NB4 (cell line): Measurements from ENCODE around the gene NOL4.

ENCODE experiments used
- DNase-seq: peaks from one replicate; pipeline ENCODE4 v3.0.0; 2010; ENCODE audit warnings: low read depth
- H3K4me3 ChIP-seq: one replicate; pipeline ENCODE4 v1.5.1; 2011; ENCODE audit warnings: mild to moderate bottlenecking, low read depth, low read length, moderate library complexity
- CTCF ChIP-seq: IDR thresholded peaks from one replicate; pipeline ENCODE4 v1.5.1; 2012; ENCODE audit warnings: low read depth, low read length
- MAX ChIP-seq: IDR thresholded peaks from 2 replicates; pipeline ENCODE4 v1.6.1; 2011; ENCODE audit warnings: low read depth, low read length
- MYC ChIP-seq: IDR thresholded peaks from 2 replicates; pipeline ENCODE4 v1.6.1; 2011; ENCODE audit warnings: low read depth, low read length
- POLR2A ChIP-seq: IDR thresholded peaks from 2 replicates; pipeline ENCODE4 v1.6.1; 2011; ENCODE audit warnings: mild to moderate bottlenecking; ENCODE audit not compliant: insufficient read length; ENCODE audit errors: extremely low read depth

NOL4 gene

GRCh38 chr18:34222307-34223163 is 2.2 kb downstream of the NOL4 start:
- TF ChIP-seq POLR2A (no peak), MYC (no peak)
- DNase-seq, result no peak
- H3K4me3 ChIP-seq, result no peak overlapping the region

GRCh38 chr18:34221971-34222306 is 2.8 kb downstream of the NOL4 start:
- TF ChIP-seq CTCF (no peak), MAX (no peak), MYC (no peak), POLR2A (no peak)
- DNase-seq, result no peak
- H3K4me3 ChIP-seq, result no peak overlapping the region

GRCh38 chr18:34220081-34220815 is 4.5 kb downstream of the NOL4 start:
- no peak for DNase-seq
- no peak for TF ChIP-seq CTCF
- no peak for TF ChIP-seq MYC
- TF ChIP-seq MAX, result no peak
- TF ChIP-seq POLR2A, result no peak

GRCh38 chr18:34219651-34220050 is 5.1 kb downstream of the NOL4 start:
- no peak for DNase-seq
- H3K4me3 ChIP-seq, result no peak overlapping the region
- no peak for TF ChIP-seq CTCF
- TF ChIP-seq POLR2A, result no peak
- TF ChIP-seq MAX, result no peak
- no peak for TF ChIP-seq MYC

More at GRCh38 chr18:34220081-34220815, 4.5 kb downstream of the NOL4 start:
- no peak overlapping the region for H3K4me3 ChIP-seq

GRCh38 chr18:34212511-34212910 is 12.2 kb downstream of the NOL4 start:
- TF ChIP-seq CTCF (no peak), POLR2A (no peak), MYC (no peak), MAX (no peak)
- no peak for DNase-seq

GRCh38 chr18:34207344-34207851 is 17.3 kb downstream of the NOL4 start:
- no peak overlapping the region for H3K4me3 ChIP-seq
- TF ChIP-seq CTCF (no peak), POLR2A (no peak), MAX (no peak), MYC (no peak)
- no peak for DNase-seq

More at GRCh38 chr18:34212511-34212910, 12.2 kb downstream of the NOL4 start:
- no peak overlapping the region for H3K4me3 ChIP-seq
